Fibroblast of lung (primary cell): Measurements from ENCODE around the gene MPDU1. TPM values are rescaled to one million over a fixed set of nuclear protein-coding genes. Genes with fewer than 3 reads are reported as not detected.
"Not testable (repeated sequence)": the region's sequence is repeated elsewhere in the genome, so short reads cannot be mapped to it uniquely, and the experiment has no call there.

Experiments used
- DNase-seq, 2 donors: peaks; one replicate each; pipeline versions ENCODE4 v3.0.0 to v3.0.0-alpha.2; 2010; ENCODE audit warnings: low read depth in 2 of 2
- H2AFZ ChIP-seq: 2 replicates; pipeline ENCODE4 v1.5.1; 2012; ENCODE audit warnings: low read length, control low read depth, inconsistent platforms
- H3K27ac ChIP-seq: 2 replicates; pipeline ENCODE4 v1.5.1; 2011; ENCODE audit warnings: low read length, control low read depth; ENCODE audit not compliant: insufficient read depth
- H3K27me3 ChIP-seq: 2 replicates; pipeline ENCODE4 v1.5.1; 2011; ENCODE audit warnings: mild to moderate bottlenecking, low read length; ENCODE audit not compliant: control insufficient read depth, insufficient read depth
- H3K36me3 ChIP-seq: 2 replicates; pipeline ENCODE4 v1.5.1; 2011; ENCODE audit warnings: low read length; ENCODE audit not compliant: control insufficient read depth, insufficient read depth
- H3K4me1 ChIP-seq: 2 replicates; pipeline ENCODE4 v1.5.1; 2011; ENCODE audit warnings: low read length; ENCODE audit not compliant: control insufficient read depth, insufficient read depth; ENCODE audit errors: extremely low read depth
- H3K4me2 ChIP-seq: 2 replicates; pipeline ENCODE4 v1.5.1; 2011; ENCODE audit warnings: low read length, control low read depth; ENCODE audit not compliant: insufficient read depth; ENCODE audit errors: extremely low read depth
- H3K4me3 ChIP-seq, 4 experiments: fragments of 200-600 bp in 1 of 4; sonication (generic) in 1 of 4; replicated peaks in 1 of 4; 2 replicates each; pipeline ENCODE4 v1.5.1; 2011 to 2016; ENCODE audit warnings: low read length in 4 of 4, low read depth in 3 of 4, mild to moderate bottlenecking in 3 of 4, control low read depth in 2 of 4, inconsistent platforms in 1 of 4, mixed read lengths in 1 of 4; ENCODE audit not compliant: insufficient read depth in 1 of 4; ENCODE audit errors: control extremely low read depth in 1 of 4
- H3K79me2 ChIP-seq: 2 replicates; pipeline ENCODE4 v1.5.1; 2012; ENCODE audit warnings: mild to moderate bottlenecking, low read length, inconsistent platforms; ENCODE audit not compliant: control insufficient read depth, insufficient read depth
- H3K9ac ChIP-seq: 2 replicates; pipeline ENCODE4 v1.5.1; 2011; ENCODE audit warnings: mild to moderate bottlenecking, low read length, control low read depth; ENCODE audit not compliant: insufficient read depth
- H3K9me3 ChIP-seq: 2 replicates; pipeline ENCODE4 v1.5.1; 2012; ENCODE audit warnings: low read depth, low read length; ENCODE audit not compliant: control insufficient read depth, insufficient read depth
- H4K20me1 ChIP-seq: 2 replicates; pipeline ENCODE4 v1.5.1; 2011; ENCODE audit warnings: low read length; ENCODE audit not compliant: control insufficient read depth, insufficient read depth; ENCODE audit errors: extremely low read depth
- EZH2 ChIP-seq: IDR thresholded peaks from 2 replicates; pipeline ENCODE4 v1.5.1; 2012; ENCODE audit warnings: low read length, control low read depth, mild to moderate bottlenecking; ENCODE audit errors: missing control alignments
- polyA plus RNA-seq, 2 donors: library from polyadenylated mRNA; depleted of rRNA in 1 of 2; stranded (reverse) in 1 of 2; unstranded in 1 of 2; fragments of >200 nt; gene quantifications; 2 replicates each; pipeline ENCODE4 v1.2.1, GENCODE V29; 2011 to 2012; ENCODE audit warnings: missing spikeins in 1 of 2
- total RNA-seq: library from RNA; depleted of rRNA; stranded (reverse); fragments of >200 nt; gene quantifications from 2 replicates; pipeline ENCODE4 v1.2.1, GENCODE V29; 2014
- TF ChIP-seq, protein P1 (sequence below), 2 donors: IDR thresholded peaks in 1 of 2; conservative IDR thresholded peaks in 1 of 2; 1 replicate in 1 of 2; 2 replicates in 1 of 2; pipeline ENCODE4 v1.5.1; 2011 to 2012; ENCODE audit warnings: low read length in 2 of 2, control low read depth in 1 of 2, inconsistent platforms in 1 of 2, low read depth in 1 of 2, mild to moderate bottlenecking in 1 of 2

MPDU1 gene
- total and polyA plus RNA-seq, 2 donors (not counting 1 experiment from before 2014, with no cell fraction given), result 51.9 to 107 TPM

DNA sequence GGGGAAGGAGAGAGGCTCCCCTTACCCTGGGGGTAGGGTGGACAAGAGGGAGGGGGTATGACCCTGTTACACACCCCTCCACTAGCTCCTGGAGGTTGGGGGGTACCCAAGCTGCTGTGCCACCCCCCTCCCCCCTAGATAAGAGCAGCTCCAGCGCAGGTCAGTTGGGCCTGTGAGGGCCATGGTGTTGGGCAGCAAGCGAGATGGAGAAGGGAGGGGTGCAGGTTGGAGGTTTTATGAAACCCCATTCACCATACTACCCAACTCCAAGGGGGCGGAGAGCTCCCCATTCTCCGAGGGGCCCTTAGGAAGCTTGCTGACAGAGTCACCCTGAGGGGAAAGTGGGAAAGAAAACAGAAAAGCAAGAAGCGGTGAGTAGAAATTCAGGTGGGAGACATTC, 7.9 kb downstream of the MPDU1 start:
- Histone ChIP-seq H3K27ac (no peak overlapping the region), H3K4me2 (no peak overlapping the region), H2AFZ (no peak overlapping the region), H3K9ac (no peak overlapping the region), H3K79me2 (peaks cover 8% of the 10 kb centered on the region), H3K4me3 (no peak overlapping the region), H3K36me3 (peaks cover 35% of the 10 kb centered on the region), H3K9me3 (no peaks in the 10 kb centered on the region), H3K27me3 (no peaks in the 10 kb centered on the region), H3K4me1 (peaks cover 42% of the 10 kb centered on the region), H4K20me1 (no peaks in the 10 kb centered on the region)
- TF ChIP-seq, protein P1, sequence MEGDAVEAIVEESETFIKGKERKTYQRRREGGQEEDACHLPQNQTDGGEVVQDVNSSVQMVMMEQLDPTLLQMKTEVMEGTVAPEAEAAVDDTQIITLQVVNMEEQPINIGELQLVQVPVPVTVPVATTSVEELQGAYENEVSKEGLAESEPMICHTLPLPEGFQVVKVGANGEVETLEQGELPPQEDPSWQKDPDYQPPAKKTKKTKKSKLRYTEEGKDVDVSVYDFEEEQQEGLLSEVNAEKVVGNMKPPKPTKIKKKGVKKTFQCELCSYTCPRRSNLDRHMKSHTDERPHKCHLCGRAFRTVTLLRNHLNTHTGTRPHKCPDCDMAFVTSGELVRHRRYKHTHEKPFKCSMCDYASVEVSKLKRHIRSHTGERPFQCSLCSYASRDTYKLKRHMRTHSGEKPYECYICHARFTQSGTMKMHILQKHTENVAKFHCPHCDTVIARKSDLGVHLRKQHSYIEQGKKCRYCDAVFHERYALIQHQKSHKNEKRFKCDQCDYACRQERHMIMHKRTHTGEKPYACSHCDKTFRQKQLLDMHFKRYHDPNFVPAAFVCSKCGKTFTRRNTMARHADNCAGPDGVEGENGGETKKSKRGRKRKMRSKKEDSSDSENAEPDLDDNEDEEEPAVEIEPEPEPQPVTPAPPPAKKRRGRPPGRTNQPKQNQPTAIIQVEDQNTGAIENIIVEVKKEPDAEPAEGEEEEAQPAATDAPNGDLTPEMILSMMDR (conservative IDR thresholded peaks at IDR 0.05 in 1 of 2, IDR thresholded peaks at IDR 0.05 in 1 of 2; ENCODE audit: low read depth in 1 of 2, low read length in 2 of 2), result no peak
- TF ChIP-seq EZH2, result no peak
- no peak for DNase-seq

DNA sequence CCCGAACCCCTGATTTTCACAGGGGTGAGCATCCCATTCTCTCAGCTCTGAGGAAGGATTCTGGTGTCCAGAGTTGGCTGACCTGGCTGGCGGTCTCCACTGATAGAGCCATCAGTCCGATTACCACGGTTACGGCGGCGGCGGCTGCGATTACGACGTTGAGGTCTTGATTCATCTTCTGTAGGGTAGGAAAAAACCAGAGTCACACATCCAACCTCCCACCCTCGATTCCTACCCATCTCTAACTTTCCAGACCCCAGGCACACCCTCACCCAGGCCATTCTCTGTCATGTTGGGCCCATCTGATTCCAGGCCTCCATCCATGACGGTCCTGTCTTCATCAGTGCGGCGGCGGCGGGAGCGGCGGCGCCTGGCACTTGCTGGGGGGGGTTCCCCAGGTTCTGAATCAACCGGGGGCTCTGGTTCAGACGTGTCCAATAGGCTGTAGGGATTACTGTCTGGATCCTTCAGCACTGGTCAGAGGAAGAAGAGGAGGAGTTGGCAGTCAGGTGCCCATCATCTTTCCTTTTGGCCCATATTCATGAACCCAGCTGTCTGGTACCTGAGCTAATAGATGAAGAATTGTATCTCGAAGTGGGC, 8.9 kb downstream of the MPDU1 start:
- H3K79me2 ChIP-seq, result peaks cover 7% of the 10 kb centered on the region
- peaks cover 36% of the 10 kb centered on the region for H3K36me3 ChIP-seq
- no peak overlapping the region for H3K27ac ChIP-seq
- no peak for DNase-seq
- no peaks in the 10 kb centered on the region for H3K27me3 ChIP-seq
- no peaks in the 10 kb centered on the region for H3K9me3 ChIP-seq
- H3K9ac ChIP-seq, result no peak overlapping the region
- H3K4me3 ChIP-seq, result no peak overlapping the region
- H3K4me2 ChIP-seq, result no peak overlapping the region
- H3K4me1 ChIP-seq, result peaks cover 36% of the 10 kb centered on the region
- H4K20me1 ChIP-seq, result no peaks in the 10 kb centered on the region
- H2AFZ ChIP-seq, result no peak overlapping the region
- TF ChIP-seq, protein P1 (conservative IDR thresholded peaks at IDR 0.05 in 1 of 2, IDR thresholded peaks at IDR 0.05 in 1 of 2; ENCODE audit: low read depth in 1 of 2, low read length in 2 of 2), result no peak

DNA sequence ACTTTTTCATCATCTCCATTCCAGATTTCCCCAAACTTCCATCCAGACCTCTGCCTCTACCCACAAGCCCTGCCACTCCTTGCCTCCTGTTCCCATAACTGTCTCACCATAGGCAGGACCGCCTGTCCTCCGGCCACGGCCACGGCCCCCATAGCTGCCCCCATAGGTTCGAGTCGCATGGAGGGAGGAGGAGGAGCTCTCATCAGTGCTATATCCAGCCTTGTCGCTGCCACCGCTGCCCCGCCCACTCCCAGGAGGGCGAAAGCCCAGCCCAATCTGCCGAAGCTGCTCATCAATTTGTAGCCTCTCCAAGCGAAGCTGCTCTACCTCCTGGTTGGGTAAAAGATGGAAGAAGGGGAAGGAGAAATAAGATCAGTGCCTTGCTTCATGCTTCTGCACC, 9.6 kb downstream of the MPDU1 start:
- H3K4me3 ChIP-seq, result no peak overlapping the region
- H4K20me1 ChIP-seq, result no peaks in the 10 kb centered on the region
- H3K79me2 ChIP-seq, result peaks cover 7% of the 10 kb centered on the region
- H3K27ac ChIP-seq, result no peak overlapping the region
- H3K4me2 ChIP-seq, result no peak overlapping the region
- H3K4me1 ChIP-seq, result peaks cover 29% of the 10 kb centered on the region
- H3K9ac ChIP-seq, result no peak overlapping the region
- H3K36me3 ChIP-seq, result peaks cover 36% of the 10 kb centered on the region
- no peaks in the 10 kb centered on the region for H3K9me3 ChIP-seq
- no peak for DNase-seq
- TF ChIP-seq, protein P1 (conservative IDR thresholded peaks at IDR 0.05 in 1 of 2, IDR thresholded peaks at IDR 0.05 in 1 of 2; ENCODE audit: low read depth in 1 of 2, low read length in 2 of 2), result no peak
- no peak for TF ChIP-seq EZH2
- H3K27me3 ChIP-seq, result no peaks in the 10 kb centered on the region
- no peak overlapping the region for H2AFZ ChIP-seq

DNA sequence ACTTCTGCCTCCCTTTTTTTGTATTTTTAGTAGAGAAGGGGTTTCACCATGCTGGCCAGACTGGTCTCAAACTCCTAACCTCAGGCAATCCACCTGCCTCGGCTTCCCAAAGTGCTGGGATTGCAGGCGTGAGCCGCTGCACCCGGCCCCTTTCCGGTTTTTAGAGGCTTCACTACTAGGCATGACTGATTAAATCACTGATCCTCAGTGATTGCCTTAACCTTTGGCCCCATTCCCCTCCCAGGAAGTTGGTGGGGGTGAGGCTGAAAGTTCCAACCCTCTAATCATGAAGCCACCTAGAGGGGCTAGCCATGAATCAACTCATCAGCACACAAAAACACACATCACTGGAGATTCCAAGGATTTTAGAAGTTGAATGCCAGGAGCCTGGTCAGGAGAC, 13.9 kb downstream of the MPDU1 start:
- H3K36me3 ChIP-seq, result peaks cover 21% of the 10 kb centered on the region
- H3K9ac ChIP-seq, H3K4me3 ChIP-seq, H3K27me3 ChIP-seq, DNase-seq, H4K20me1 ChIP-seq, H3K4me2 ChIP-seq, H3K27ac ChIP-seq, H3K4me1 ChIP-seq, H3K79me2 ChIP-seq, H2AFZ ChIP-seq, H3K9me3 ChIP-seq: not testable (repeated sequence)
